ENCODE results near the gene LPIN1. TPM values are rescaled to one million over a fixed set of nuclear protein-coding genes. Genes with fewer than 3 reads are reported as not detected.
"Not testable (repeated sequence)": the region's sequence is repeated elsewhere in the genome, so short reads cannot be mapped to it uniquely, and the experiment has no call there.

LPIN1 gene
- total RNA-seq, 3 donors from 2014 or later = 30.3 to 40.0 (median 34.1) TPM

DNA sequence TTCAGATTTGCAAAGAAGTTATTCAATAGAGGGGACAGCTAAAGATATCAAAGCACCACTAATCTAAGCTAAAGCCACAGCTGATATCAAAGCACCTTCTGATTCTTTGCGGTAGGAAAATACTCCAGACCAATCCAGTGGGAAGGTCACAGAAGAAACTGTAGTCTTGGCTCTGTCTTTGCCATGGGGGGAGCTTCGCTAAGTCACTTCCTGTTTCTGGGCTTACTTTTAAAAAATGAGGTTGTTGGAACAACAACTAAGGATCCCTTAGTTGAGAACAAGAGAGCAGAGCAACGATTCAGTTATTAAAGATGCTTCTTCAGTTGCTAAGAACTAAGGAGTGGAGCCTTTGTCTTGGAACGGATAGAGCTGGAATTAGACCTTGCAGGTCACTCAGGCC is 12.2 kb downstream of the LPIN1 start:
- H3K4me3 Mint-ChIP-seq = no peak overlapping the region
- H3K4me1 Mint-ChIP-seq (ENCODE audit: low read depth) = peaks cover 76% of the 10 kb centered on the region
- peaks cover 13% of the 10 kb centered on the region for H3K36me3 Mint-ChIP-seq (ENCODE audit: insufficient read depth)
- H3K9me3 Mint-ChIP-seq = no peaks in the 10 kb centered on the region
- no peak for ATAC-seq
- H3K27me3 Mint-ChIP-seq (ENCODE audit: low read depth) = no peaks in the 10 kb centered on the region
- no peak for DNase-seq

DNA sequence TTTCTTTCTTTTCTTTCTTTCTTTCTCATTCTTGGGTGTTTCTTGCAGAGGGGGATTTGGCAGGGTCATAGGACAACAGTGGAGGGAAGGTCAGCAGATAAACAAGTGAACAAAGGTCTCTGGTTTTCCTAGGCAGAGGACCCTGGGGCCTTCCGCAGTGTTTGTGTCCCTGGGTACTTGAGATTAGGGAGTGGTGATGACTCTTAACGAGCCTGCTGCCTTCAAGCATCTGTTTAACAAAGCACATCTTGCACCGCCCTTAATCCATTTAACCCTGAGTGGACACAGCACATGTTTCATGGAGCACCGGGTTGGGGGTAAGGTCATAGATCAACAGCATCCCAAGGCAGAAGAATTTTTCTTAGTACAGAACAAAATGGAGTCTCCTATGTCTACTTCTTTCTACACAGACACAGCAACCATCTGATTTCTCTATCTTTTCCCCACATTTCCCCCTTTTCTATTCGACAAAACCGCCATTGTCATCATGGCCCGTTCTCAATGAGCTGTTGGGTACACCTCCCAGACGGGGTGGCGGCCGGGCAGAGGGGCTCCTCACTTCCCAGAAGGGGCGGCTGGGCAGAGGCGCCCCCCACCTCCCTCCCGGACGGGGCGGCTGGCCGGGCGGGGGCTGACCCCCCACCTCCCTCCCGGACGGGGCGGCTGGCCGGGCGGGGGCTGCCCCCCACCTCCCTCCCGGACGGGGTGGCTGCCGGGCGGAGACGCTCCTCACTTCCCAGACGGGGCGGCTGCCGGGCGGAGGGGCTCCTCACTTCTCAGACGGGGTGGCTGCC is 12.9 kb downstream of the LPIN1 start:
- H3K27me3 Mint-ChIP-seq (ENCODE audit: low read depth); DNase-seq; ATAC-seq; H3K4me3 Mint-ChIP-seq; H3K9me3 Mint-ChIP-seq: not testable (repeated sequence)
- Mint-ChIP-seq H3K4me1 (ENCODE audit: low read depth) (peaks cover 69% of the 10 kb centered on the region), H3K36me3 (ENCODE audit: insufficient read depth) (peaks cover 14% of the 10 kb centered on the region)

DNA sequence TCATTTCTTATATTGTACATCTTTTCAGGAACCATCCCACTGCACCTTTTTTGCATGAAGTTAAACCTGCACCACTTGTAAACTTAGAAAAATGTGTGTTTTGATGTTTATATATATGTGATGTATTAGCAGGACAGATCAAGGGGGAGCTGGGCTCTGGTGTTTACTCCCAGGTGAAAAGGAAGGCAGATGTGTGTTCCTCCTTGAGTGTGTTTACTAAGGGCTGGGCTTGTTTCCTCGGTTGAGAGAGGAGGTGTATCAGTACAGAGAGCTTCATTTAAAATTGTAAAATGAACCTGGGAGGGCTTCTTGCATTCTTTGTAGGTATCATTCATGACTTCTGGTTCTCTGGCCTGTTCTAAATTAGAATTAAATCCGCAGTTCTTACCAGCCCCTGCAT is 14.8 kb downstream of the LPIN1 start:
- H3K4me1 Mint-ChIP-seq (ENCODE audit: low read depth) = peaks cover 52% of the 10 kb centered on the region
- no peaks in the 10 kb centered on the region for H3K9me3 Mint-ChIP-seq
- DNase-seq (no peak), ATAC-seq (no peak)
- H3K36me3 Mint-ChIP-seq (ENCODE audit: insufficient read depth) = peaks cover 22% of the 10 kb centered on the region
- H3K4me3 Mint-ChIP-seq = no peak overlapping the region
- H3K27me3 Mint-ChIP-seq (ENCODE audit: low read depth) = no peaks in the 10 kb centered on the region

GRCh38 chr2:11762031-11762430 is 15.6 kb downstream of the LPIN1 start:
- no peaks in the 10 kb centered on the region for H3K9me3 Mint-ChIP-seq
- H3K36me3 Mint-ChIP-seq (ENCODE audit: insufficient read depth) = peaks cover 29% of the 10 kb centered on the region
- H3K27me3 Mint-ChIP-seq (ENCODE audit: low read depth) = no peaks in the 10 kb centered on the region
- peaks cover 46% of the 10 kb centered on the region for H3K4me1 Mint-ChIP-seq (ENCODE audit: low read depth)
- ATAC-seq = no peak
- DNase-seq = no peak
- H3K4me3 Mint-ChIP-seq = peak overlapping the region; percentile 11

DNA sequence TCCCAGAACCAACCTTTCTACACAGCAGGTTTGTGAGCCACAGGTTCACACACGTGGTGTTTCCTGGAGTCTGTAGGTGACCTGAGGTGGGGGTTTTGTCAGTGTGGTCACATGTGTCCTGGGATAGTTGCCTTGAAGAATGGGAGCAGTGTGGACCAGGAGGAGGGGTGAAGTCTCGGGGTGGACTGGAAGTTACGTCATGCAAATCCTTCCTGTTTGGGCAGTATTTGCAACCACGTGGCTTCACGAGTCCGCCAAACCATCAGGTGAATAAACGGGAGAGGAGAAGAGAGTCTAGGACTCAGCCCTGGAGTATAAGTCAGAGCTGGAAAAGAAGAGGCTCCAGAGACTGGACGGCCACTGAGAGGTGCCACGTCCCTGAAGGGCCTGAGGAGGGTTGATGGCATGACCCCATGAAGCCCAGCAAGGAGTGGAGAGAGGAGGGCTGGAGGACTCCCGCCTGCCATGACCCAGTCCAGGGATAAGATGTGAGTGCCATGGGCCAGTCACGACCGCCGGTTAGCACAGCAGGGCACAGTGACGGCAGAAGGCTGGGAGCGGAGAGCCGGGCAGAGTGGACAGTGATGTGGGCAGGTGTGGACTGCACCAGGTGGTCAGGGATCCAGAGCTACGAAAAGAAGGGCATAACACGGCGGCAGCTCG is 16.5 kb downstream of the LPIN1 start:
- H3K36me3 Mint-ChIP-seq (ENCODE audit: insufficient read depth) = peaks cover 35% of the 10 kb centered on the region
- H3K9me3 Mint-ChIP-seq = no peaks in the 10 kb centered on the region
- H3K27me3 Mint-ChIP-seq (ENCODE audit: low read depth) = no peaks in the 10 kb centered on the region
- no peak for DNase-seq
- H3K4me3 Mint-ChIP-seq = no peak overlapping the region
- peaks cover 37% of the 10 kb centered on the region for H3K4me1 Mint-ChIP-seq (ENCODE audit: low read depth)
- ATAC-seq = no peak

GRCh38 chr2:11764359-11764758 is 17.9 kb downstream of the LPIN1 start:
- Mint-ChIP-seq H3K4me1 (ENCODE audit: low read depth) (peaks cover 22% of the 10 kb centered on the region), H3K9me3 (no peaks in the 10 kb centered on the region), H3K4me3 (no peak overlapping the region), H3K36me3 (ENCODE audit: insufficient read depth) (peaks cover 41% of the 10 kb centered on the region), H3K27me3 (ENCODE audit: low read depth) (no peaks in the 10 kb centered on the region)
- ATAC-seq (no peak), DNase-seq (no peak)

DNA sequence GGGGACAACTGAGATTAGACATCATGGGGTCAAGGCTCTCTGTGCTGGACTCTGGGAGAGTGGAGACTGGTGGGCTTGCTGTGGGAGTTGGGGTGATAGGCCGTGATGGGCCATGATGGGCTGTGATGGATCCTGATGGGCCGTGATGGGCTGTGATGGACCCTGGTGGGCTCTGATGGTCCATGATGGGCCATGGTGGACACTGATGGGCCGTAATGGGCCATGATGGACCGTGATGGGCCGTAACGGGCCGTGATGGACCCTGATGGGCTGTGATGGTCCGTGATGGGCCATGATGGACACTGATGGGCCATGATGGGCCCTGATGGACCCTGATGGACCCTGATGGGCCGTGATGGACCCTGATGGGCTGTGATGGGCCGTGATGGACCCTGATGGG is 18.5 kb downstream of the LPIN1 start:
- peaks cover 22% of the 10 kb centered on the region for H3K4me1 Mint-ChIP-seq (ENCODE audit: low read depth)
- H3K9me3 Mint-ChIP-seq = no peaks in the 10 kb centered on the region
- peaks cover 43% of the 10 kb centered on the region for H3K36me3 Mint-ChIP-seq (ENCODE audit: insufficient read depth)
- no peaks in the 10 kb centered on the region for H3K27me3 Mint-ChIP-seq (ENCODE audit: low read depth)
- ATAC-seq (no peak), DNase-seq (no peak)
- H3K4me3 Mint-ChIP-seq = no peak overlapping the region

GRCh38 chr2:11765501-11765900 is 19.1 kb downstream of the LPIN1 start:
- ATAC-seq (no peak), DNase-seq (no peak)
- H3K27me3 Mint-ChIP-seq (ENCODE audit: low read depth) = no peaks in the 10 kb centered on the region
- H3K36me3 Mint-ChIP-seq (ENCODE audit: insufficient read depth) = peaks cover 46% of the 10 kb centered on the region
- H3K4me1 Mint-ChIP-seq (ENCODE audit: low read depth) = peaks cover 23% of the 10 kb centered on the region
- no peaks in the 10 kb centered on the region for H3K9me3 Mint-ChIP-seq
- H3K4me3 Mint-ChIP-seq = no peak overlapping the region

- Mint-ChIP-seq H3K4me1 (ENCODE audit: low read depth) (peaks cover 20% of the 10 kb centered on the region), H3K4me3 (no peak overlapping the region), H3K27me3 (ENCODE audit: low read depth) (no peaks in the 10 kb centered on the region), H3K9me3 (no peaks in the 10 kb centered on the region), H3K36me3 (ENCODE audit: insufficient read depth) (peaks cover 47% of the 10 kb centered on the region)
- no peak for DNase-seq
- ATAC-seq = no peak
Measured at GRCh38 chr2:11766016-11766415, 19.6 kb downstream of the LPIN1 start.

GRCh38 chr2:11767779-11768178 is 21.3 kb downstream of the LPIN1 start:
- H3K9me3 Mint-ChIP-seq = no peaks in the 10 kb centered on the region
- H3K36me3 Mint-ChIP-seq (ENCODE audit: insufficient read depth) = peaks cover 49% of the 10 kb centered on the region
- no peak for ATAC-seq
- H3K4me3 Mint-ChIP-seq = no peak overlapping the region
- H3K27me3 Mint-ChIP-seq (ENCODE audit: low read depth) = no peaks in the 10 kb centered on the region
- H3K4me1 Mint-ChIP-seq (ENCODE audit: low read depth) = peaks cover 5% of the 10 kb centered on the region
- no peak for DNase-seq

DNA sequence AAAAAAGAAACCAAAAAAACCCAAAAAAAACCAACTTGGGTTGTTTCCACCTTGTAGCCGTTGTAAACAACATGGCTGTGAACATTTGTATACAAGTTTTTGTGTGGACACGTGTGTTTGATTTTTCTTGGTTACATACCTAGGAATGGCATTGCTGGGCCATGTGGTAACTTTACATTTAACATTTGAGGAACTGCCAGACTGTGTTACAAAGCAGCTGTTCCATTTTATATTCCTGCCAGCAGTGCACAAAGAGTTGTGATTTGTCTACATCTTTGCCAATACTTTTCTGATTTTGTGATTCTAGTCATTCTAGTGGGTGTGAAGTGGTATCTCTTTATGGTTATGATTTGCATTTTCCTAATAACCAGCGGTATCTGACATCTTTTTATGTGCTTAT is 22.5 kb downstream of the LPIN1 start:
- Mint-ChIP-seq H3K4me1 (ENCODE audit: low read depth) (peaks cover 9% of the 10 kb centered on the region), H3K36me3 (ENCODE audit: insufficient read depth) (peaks cover 50% of the 10 kb centered on the region), H3K27me3 (ENCODE audit: low read depth) (no peaks in the 10 kb centered on the region), H3K4me3 (no peak overlapping the region), H3K9me3 (no peaks in the 10 kb centered on the region)
- DNase-seq (no peak), ATAC-seq (no peak)

DNA sequence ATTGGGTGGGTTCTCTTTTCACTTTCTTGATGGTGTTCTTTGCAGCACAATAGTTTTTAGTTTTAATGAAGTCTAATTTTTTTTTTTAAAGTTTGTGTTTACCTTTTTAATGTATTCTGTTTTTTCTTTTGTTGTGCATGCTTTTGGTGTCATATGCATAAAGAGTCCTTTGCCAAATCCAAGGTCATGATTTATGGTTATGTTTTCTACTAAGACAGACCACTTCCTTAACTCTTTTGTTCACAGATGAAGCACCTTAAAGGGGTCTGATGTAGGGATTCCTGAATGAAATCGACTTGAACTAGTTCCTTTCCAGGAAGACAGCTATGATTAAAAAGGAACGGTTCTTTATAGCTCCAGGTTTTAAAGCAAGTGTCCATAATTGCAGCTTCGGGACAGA is 23.1 kb downstream of the LPIN1 start:
- Mint-ChIP-seq H3K4me3 (no peak overlapping the region), H3K4me1 (ENCODE audit: low read depth) (peaks cover 14% of the 10 kb centered on the region), H3K9me3 (no peaks in the 10 kb centered on the region), H3K27me3 (ENCODE audit: low read depth) (no peaks in the 10 kb centered on the region), H3K36me3 (ENCODE audit: insufficient read depth) (peaks cover 56% of the 10 kb centered on the region)
- ATAC-seq = no peak
- no peak for DNase-seq

DNA sequence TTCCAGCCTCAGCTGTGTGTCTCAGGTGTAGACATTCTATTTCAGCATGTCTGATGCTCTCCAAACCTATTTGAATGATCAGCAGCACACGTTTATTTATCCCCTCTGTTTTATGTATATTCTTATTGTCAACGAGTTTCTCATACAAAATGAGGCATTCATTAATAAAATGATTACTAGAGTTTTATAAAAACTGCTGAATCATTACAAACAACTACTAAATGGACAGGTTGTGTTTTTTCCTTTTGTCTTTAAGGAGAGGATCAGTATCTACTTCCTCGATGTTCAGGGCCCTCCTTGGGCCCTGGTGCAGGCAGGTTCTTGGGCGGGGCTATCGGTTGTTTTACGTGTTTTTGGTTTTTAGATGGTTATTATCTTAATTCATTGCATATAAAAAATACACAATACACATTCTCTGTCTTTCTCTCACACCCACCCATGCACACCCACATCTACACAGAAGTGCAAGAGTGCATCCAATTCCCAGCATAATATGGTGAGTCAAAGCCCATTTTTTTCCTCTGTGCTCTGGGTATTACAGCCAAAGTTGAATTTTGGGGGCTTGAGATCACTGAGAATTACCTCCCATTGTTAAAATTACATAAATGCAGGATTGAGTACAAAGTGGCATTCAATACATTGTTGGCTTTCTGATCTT is 24.2 kb downstream of the LPIN1 start:
- ATAC-seq = no peak
- Mint-ChIP-seq H3K4me3 (no peak overlapping the region), H3K36me3 (ENCODE audit: insufficient read depth) (peaks cover 53% of the 10 kb centered on the region), H3K4me1 (ENCODE audit: low read depth) (peaks cover 23% of the 10 kb centered on the region), H3K27me3 (ENCODE audit: low read depth) (no peaks in the 10 kb centered on the region), H3K9me3 (no peaks in the 10 kb centered on the region)
- no peak for DNase-seq

DNA sequence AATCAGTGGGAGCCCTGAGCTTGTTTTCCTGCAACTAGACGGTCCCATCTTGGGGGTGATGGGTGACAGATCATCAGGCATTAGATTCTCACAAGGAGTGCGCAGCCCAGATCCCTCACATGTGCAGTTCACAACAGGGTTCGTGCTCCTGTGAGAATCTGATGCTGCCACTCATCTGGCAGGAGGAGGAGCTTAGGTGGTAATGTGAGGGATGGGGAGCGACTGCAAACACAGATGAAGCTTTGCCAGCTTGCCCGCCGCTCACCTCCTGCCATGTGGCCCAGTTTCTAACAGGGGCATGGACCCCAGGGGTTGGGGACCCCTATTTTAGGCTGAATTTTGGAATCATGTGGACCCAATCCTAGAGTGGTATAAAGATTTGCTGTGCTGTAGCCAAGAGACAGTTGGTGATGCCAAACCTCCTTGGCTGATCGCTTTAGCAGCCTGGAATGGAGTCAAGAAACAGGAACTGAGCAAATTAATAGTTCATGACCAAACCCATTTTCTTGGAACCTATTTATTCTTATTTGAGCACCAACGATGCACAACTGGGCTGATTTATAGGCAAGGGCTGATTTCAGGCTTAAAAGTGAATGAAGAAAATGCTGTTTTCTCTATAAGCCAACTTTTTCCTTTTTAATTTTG is 25.7 kb downstream of the LPIN1 start:
- DNase-seq (no peak), ATAC-seq (no peak)
- Mint-ChIP-seq H3K9me3 (no peaks in the 10 kb centered on the region), H3K36me3 (ENCODE audit: insufficient read depth) (peaks cover 41% of the 10 kb centered on the region), H3K4me3 (no peak overlapping the region), H3K27me3 (ENCODE audit: low read depth) (no peaks in the 10 kb centered on the region), H3K4me1 (ENCODE audit: low read depth) (peaks cover 31% of the 10 kb centered on the region)

Measured in activated T-cell treated with anti-CD3 and anti-CD28 coated beads, Interleukin-2, amount 50 U/mL, for 4 hours (primary cell).